Measurements from ENCODE around the gene SRD5A3. TPM values are rescaled to one million over a fixed set of nuclear protein-coding genes. Genes with fewer than 3 reads are reported as not detected.

SRD5A3 gene
- total and polyA plus RNA-seq, 2 donors (not counting 3 experiments of a cell fraction or from before 2014, with no cell fraction given) = 23.6 to 24.3 TPM

- no peak for DNase-seq (ENCODE audit: low read depth, low spot score)
- no peaks in the 10 kb centered on the region for H3K36me3 ChIP-seq (ENCODE audit: control insufficient read depth in 2 of 2, extremely low read depth in 1 of 2, insufficient read depth in 2 of 2, low read length in 2 of 2)
- no peaks in the 10 kb centered on the region for H3K9me1 ChIP-seq (replicated peaks; ENCODE audit: control insufficient read depth, extremely low read depth, insufficient read depth, low read length)
- no peak for TF ChIP-seq MAX (IDR thresholded peaks at IDR 0.05; ENCODE audit: insufficient read depth, insufficient read length)
- TF ChIP-seq GATA2 (IDR thresholded peaks at IDR 0.05; ENCODE audit: insufficient read depth, insufficient read length, low read depth, low read length) = no peak
- no peak for TF ChIP-seq FOS (IDR thresholded peaks at IDR 0.05; ENCODE audit: borderline replicate concordance, insufficient read depth, low read length)
- no peak for TF ChIP-seq EZH2 (IDR thresholded peaks at IDR 0.05; ENCODE audit: borderline replicate concordance, low read depth, low read length, severe bottlenecking)
- TF ChIP-seq JUN (IDR thresholded peaks at IDR 0.05; ENCODE audit: borderline replicate concordance, insufficient read depth, insufficient read length, low read depth) = no peak
- no peak for TF ChIP-seq MYC (IDR thresholded peaks at IDR 0.05; ENCODE audit: low read depth, low read length)
- no peak for TF ChIP-seq POLR2AphosphoS5 (IDR thresholded peaks at IDR 0.05; ENCODE audit: insufficient read depth, low read depth, low read length)
- TF ChIP-seq CTCF (IDR thresholded peaks at IDR 0.05; ENCODE audit: extremely low read depth in 1 of 2, insufficient read depth in 1 of 2, low read depth in 1 of 2, low read length in 2 of 2) = no peak
- no peak for TF ChIP-seq POLR2A (IDR thresholded peaks at IDR 0.05; ENCODE audit: low read depth, low read length)
- dilution Hi-C loops (cut with MboI; ENCODE audit: extremely low pct_ligation_motif_present, low sequenced_read_pairs) = loop anchor here (25.0 kb wide), 1 partner anchor 317 kb away; no protein-coding TSS in a partner anchor
- H4K20me1 ChIP-seq (replicated peaks; ENCODE audit: control insufficient read depth, extremely low read depth, insufficient read depth, low read length) = no peaks in the 10 kb centered on the region
- no peaks in the 10 kb centered on the region for H3K27me3 ChIP-seq (ENCODE audit: control insufficient read depth in 2 of 2, insufficient read depth in 2 of 2, low read length in 2 of 2)
- POLR2A ChIA-PET = interaction anchor here (0.6 kb wide), 1 partner anchor 11 kb away, joined by 3 read pairs; no protein-coding TSS in a partner anchor
- no peak for FAIRE-seq
- peak overlapping the region; percentile 46 for H3K27ac ChIP-seq (ENCODE audit: insufficient read depth, low read depth, low read length)
- H3K9me3 ChIP-seq (replicated peaks; ENCODE audit: control insufficient read depth, insufficient read depth, low read length) = no peaks in the 10 kb centered on the region
- CTCF ChIA-PET = interaction anchor here (1.2 to 1.6 kb wide), 4 partner anchors 8 to 131 kb away, joined by 3 to 8 read pairs (median 5); no protein-coding TSS in a partner anchor
- no TSS peak for BruUV-seq (replicated peaks)
- H2AFZ ChIP-seq (ENCODE audit: low read depth, low read length) = no peak overlapping the region
- no peaks in the 10 kb centered on the region for H3K79me2 ChIP-seq (ENCODE audit: control insufficient read depth, insufficient read depth, low read length)
- H3K9ac ChIP-seq (replicated peaks; ENCODE audit: extremely low read depth, insufficient read depth, low read length) = no peak overlapping the region
- intact Hi-C loops (cut with micrococcal nuclease) = no loop called here
- peaks cover 10% of the 10 kb centered on the region for H3K4me1 ChIP-seq (ENCODE audit: control insufficient read depth, extremely low read depth, insufficient read depth, low read length)
- H3K4me3 ChIP-seq (replicated peaks in 1 of 3; ENCODE audit: insufficient read depth in 1 of 3, low read depth in 1 of 3, low read length in 3 of 3) = no peak overlapping the region
- H3K4me2 ChIP-seq (ENCODE audit: insufficient read depth, low read length) = peak overlapping the region; percentile 20
These were observed 41.7 kb upstream of the SRD5A3 start for GRCh38 chr4:55304303-55304702.
